ENCODE measurements around the gene DSCAML1. TPM values are rescaled to one million over a fixed set of nuclear protein-coding genes. Genes with fewer than 3 reads are reported as not detected.

The DSCAML1 gene
- total RNA-seq, 1 experiment from 2014 or later, result 0.15 TPM

- no peaks in the 10 kb centered on the region for H3K79me2 ChIP-seq (ENCODE audit: insufficient read depth, low read length)
- no peak overlapping the region for H3K4me2 ChIP-seq (ENCODE audit: insufficient read depth, insufficient read length, low read length)
- Mint-ChIP-seq H3K9me3 (no peaks in the 10 kb centered on the region), H3K27ac (peak overlapping the region in 2 of 3 experiments; percentile 28 to 82; a peak in 2 of 7 replicates), H3K4me3 (no peak overlapping the region), H3K27me3 (ENCODE audit: low read depth) (peaks cover 4% of the 10 kb centered on the region), H3K36me3 (ENCODE audit: insufficient read depth in 1 of 3, low read depth in 3 of 3) (peaks cover 0 to 10% (median 0%) of the 10 kb centered on the region in 3 experiments; a peak in 1 of 7 replicates), H3K4me1 (peaks cover 13 to 14% of the 10 kb centered on the region in 2 experiments)
- H2BK20ac ChIP-seq (ENCODE audit: low read depth, low read length, poor library complexity, severe bottlenecking), result no peak overlapping the region
- H2BK12ac ChIP-seq (ENCODE audit: insufficient read length, low read depth, low read length), result no peak overlapping the region
- H3K56ac ChIP-seq (ENCODE audit: insufficient read length, low read depth, low read length), result no peak overlapping the region
- no peak overlapping the region for H3K9ac ChIP-seq (ENCODE audit: extremely low read depth, insufficient read length, low read length)
- no CpG with 5 or more reads among the region's 16 CpGs for WGBS (ENCODE audit: extremely low coverage, insufficient read length, low lambda C conversion rate)
- H2AFZ ChIP-seq (ENCODE audit: low read length), result no peak overlapping the region
- no peak overlapping the region for H2BK15ac ChIP-seq (ENCODE audit: low read depth, low read length)
- H4K8ac ChIP-seq (replicated peaks; ENCODE audit: insufficient read length, low read depth, low read length), result no peak overlapping the region
- H3K14ac ChIP-seq (ENCODE audit: insufficient read depth, low read length), result no peak overlapping the region
- H3K18ac ChIP-seq (ENCODE audit: insufficient read length, low read depth, low read length), result no peak overlapping the region
- H2BK120ac ChIP-seq (ENCODE audit: low read depth, low read length, poor library complexity, severe bottlenecking), result no peak overlapping the region
- no peak for TF ChIP-seq CTCF (conservative IDR thresholded peaks at IDR 0.05)
- no peaks in the 10 kb centered on the region for H3K9me3 ChIP-seq (ENCODE audit: control insufficient read depth, low read depth, low read length)
- no peak overlapping the region for H3T11ph ChIP-seq (ENCODE audit: low read length)
- H3K79me1 ChIP-seq (ENCODE audit: insufficient read depth, low read depth, low read length, poor library complexity, severe bottlenecking), result no peaks in the 10 kb centered on the region
- H4K20me1 ChIP-seq (ENCODE audit: control insufficient read depth, insufficient read depth, insufficient read length), result peaks cover 2% of the 10 kb centered on the region
- no peak overlapping the region for H3K4ac ChIP-seq (ENCODE audit: low read depth, low read length)
- H4K91ac ChIP-seq (ENCODE audit: insufficient read length, low read depth, low read length), result no peak overlapping the region
- H3K4me1 ChIP-seq (ENCODE audit: insufficient read depth, low read length), result no peaks in the 10 kb centered on the region
- no peak overlapping the region for H2BK5ac ChIP-seq (ENCODE audit: insufficient read length, low read length)
- H3K23me2 ChIP-seq (ENCODE audit: insufficient read length, low read depth, low read length, poor library complexity, severe bottlenecking), result no peaks in the 10 kb centered on the region
- H3K23ac ChIP-seq (ENCODE audit: insufficient read length, low read depth, low read length), result no peak overlapping the region
- DNase-seq, result peak; percentile 29
- no peak overlapping the region for H2AK5ac ChIP-seq (ENCODE audit: insufficient read length, low read length)
- no peak overlapping the region for H3K27ac ChIP-seq (ENCODE audit: insufficient read length, low read depth, low read length)
- H4K5ac ChIP-seq (ENCODE audit: insufficient read length, low read depth, low read length), result no peak overlapping the region
- no peaks in the 10 kb centered on the region for H3K27me3 ChIP-seq (ENCODE audit: insufficient read depth, low read length)
Observed at GRCh38 chr11:117842131-117842941, 45.3 kb upstream of the DSCAML1 start.

Measured in H9 (cell line).